Esophagus squamous epithelium (tissue), 4 donors: ENCODE measurements around the gene C2CD4D.

Experiments used
- POLR2A ChIP-seq, 4 donors: fragments of 450-650 bp; IDR thresholded peaks; one replicate each; pipeline ENCODE4 v1.6.1; 2017; ENCODE audit warnings: antibody characterized with exemption in 4 of 4, mild to moderate bottlenecking in 4 of 4, moderate library complexity in 3 of 4
- TF ChIP-seq, protein P1 (sequence below), 6 experiments: fragments of 450-650 bp in 4 of 6; fragments of 200-600 bp in 2 of 6; sonication (generic) in 2 of 6; IDR thresholded peaks; one replicate each; pipeline ENCODE4 v1.5.1; 2016 to 2019; ENCODE audit warnings: antibody characterized with exemption in 6 of 6, mild to moderate bottlenecking in 4 of 6, moderate library complexity in 4 of 6

DNA sequence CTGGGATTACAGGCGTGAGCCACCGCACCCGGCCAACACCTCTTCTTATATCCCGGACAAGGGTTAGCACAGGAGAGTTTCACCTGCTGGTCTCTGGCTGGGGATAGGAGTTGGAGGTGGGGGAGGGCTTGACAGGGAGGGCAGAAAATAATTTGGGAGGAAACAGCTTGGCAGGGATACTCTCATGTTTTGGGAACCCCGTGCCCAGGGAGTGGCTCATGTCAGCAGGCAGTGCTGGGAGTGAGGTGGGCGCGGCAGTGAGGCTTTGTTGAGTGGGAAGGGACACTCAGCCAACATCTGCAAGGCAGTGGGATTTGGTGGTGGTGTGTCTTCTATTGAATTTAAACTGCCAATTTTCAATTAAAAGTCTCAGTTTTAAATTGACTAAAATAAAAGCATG lies 15.0 kb upstream of the C2CD4D start:
- TF ChIP-seq POLR2A (IDR thresholded peaks at IDR 0.05), result no peak
- TF ChIP-seq, protein P1, sequence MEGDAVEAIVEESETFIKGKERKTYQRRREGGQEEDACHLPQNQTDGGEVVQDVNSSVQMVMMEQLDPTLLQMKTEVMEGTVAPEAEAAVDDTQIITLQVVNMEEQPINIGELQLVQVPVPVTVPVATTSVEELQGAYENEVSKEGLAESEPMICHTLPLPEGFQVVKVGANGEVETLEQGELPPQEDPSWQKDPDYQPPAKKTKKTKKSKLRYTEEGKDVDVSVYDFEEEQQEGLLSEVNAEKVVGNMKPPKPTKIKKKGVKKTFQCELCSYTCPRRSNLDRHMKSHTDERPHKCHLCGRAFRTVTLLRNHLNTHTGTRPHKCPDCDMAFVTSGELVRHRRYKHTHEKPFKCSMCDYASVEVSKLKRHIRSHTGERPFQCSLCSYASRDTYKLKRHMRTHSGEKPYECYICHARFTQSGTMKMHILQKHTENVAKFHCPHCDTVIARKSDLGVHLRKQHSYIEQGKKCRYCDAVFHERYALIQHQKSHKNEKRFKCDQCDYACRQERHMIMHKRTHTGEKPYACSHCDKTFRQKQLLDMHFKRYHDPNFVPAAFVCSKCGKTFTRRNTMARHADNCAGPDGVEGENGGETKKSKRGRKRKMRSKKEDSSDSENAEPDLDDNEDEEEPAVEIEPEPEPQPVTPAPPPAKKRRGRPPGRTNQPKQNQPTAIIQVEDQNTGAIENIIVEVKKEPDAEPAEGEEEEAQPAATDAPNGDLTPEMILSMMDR (IDR thresholded peaks at IDR 0.05), result no peak
